HEK293 (cell line): ENCODE data around the gene MFSD1.

Source experiments
- CTCF ChIA-PET: fragments of 350-600 bp; formaldehyde crosslinking; extraction: SDS; loops from one replicate; lab custom pipeline; 2021; ENCODE audit warnings: antibody characterized with exemption; lab: Yijun Ruan, JAX
- POLR2A ChIA-PET: fragments of 300-600 bp; formaldehyde crosslinking; extraction: SDS; loops from one replicate; lab custom pipeline; 2020; ENCODE audit warnings: antibody characterized with exemption, inconsistent platforms; lab: Yijun Ruan, JAX
- H3K27ac ChIP-seq: fragments of 200-500 bp; sonication (Bioruptor generic); 2 replicates; pipeline ENCODE4 v1.5.1; 2014; ENCODE audit warnings: low read depth, low read length, control low read depth, inconsistent platforms; ENCODE audit errors: extremely low read depth
- H3K36me3 ChIP-seq, 2 experiments: fragments of 200-500 bp in 1 of 2; sonication (Bioruptor generic) in 1 of 2; 1 replicate in 1 of 2; 2 replicates in 1 of 2; pipeline ENCODE4 v1.5.1; 2014 to 2017; ENCODE audit warnings: inconsistent platforms in 2 of 2, low read length in 2 of 2; ENCODE audit not compliant: control insufficient read depth in 2 of 2, insufficient read depth in 1 of 2
- H3K4me1 ChIP-seq: fragments of 200-500 bp; sonication (Bioruptor generic); 2 replicates; pipeline ENCODE4 v1.5.1; 2014; ENCODE audit warnings: mild to moderate bottlenecking, low read length, inconsistent platforms; ENCODE audit not compliant: control insufficient read depth, insufficient read depth
- H3K4me3 ChIP-seq: 2 replicates; pipeline ENCODE4 v1.5.1; 2011; ENCODE audit warnings: low read depth, mild to moderate bottlenecking, control low read depth, low read length, moderate library complexity
- H3K9me3 ChIP-seq: fragments of 200-500 bp; sonication (Bioruptor generic); 2 replicates; pipeline ENCODE4 v1.5.1; 2014; ENCODE audit warnings: low read depth, low read length, inconsistent platforms; ENCODE audit not compliant: control insufficient read depth, insufficient read depth
- HOXA7 ChIP-seq: sonication (generic); formaldehyde crosslinking; IDR thresholded peaks from 2 replicates; pipeline ENCODE4 v1.8.1; 2022; ENCODE audit warnings: missing genetic modification reagents, borderline replicate concordance
- KLF16 ChIP-seq: fragments of 450-650 bp; formaldehyde crosslinking; IDR thresholded peaks from 2 replicates; pipeline ENCODE4 v1.5.1; 2017; ENCODE audit warnings: missing biosample characterization, missing genetic modification characterization
- OSR2 ChIP-seq: fragments of 450-650 bp; formaldehyde crosslinking; IDR thresholded peaks from 2 replicates; pipeline ENCODE4 v1.5.1; 2016; ENCODE audit warnings: missing biosample characterization, missing genetic modification characterization
- PBX3 ChIP-seq: sonication (generic); formaldehyde crosslinking; IDR thresholded peaks from 2 replicates; pipeline ENCODE4 v1.8.1; 2022; ENCODE audit warnings: mild to moderate bottlenecking, moderate library complexity, missing genetic modification reagents
- REST ChIP-seq: fragments of 450-650 bp; formaldehyde crosslinking; IDR thresholded peaks from 2 replicates; pipeline ENCODE4 v1.5.1; 2016; ENCODE audit warnings: missing biosample characterization, missing genetic modification characterization
- SCRT2 ChIP-seq: fragments of 450-650 bp; formaldehyde crosslinking; IDR thresholded peaks from 2 replicates; pipeline ENCODE4 v1.5.1; 2016; ENCODE audit warnings: missing biosample characterization, missing genetic modification characterization
- ZFP3 ChIP-seq: fragments of 450-650 bp; formaldehyde crosslinking; IDR thresholded peaks from 2 replicates; pipeline ENCODE4 v1.5.1; 2016; ENCODE audit warnings: low read depth, missing biosample characterization, missing genetic modification characterization
- ZNF10 ChIP-seq: fragments of 450-650 bp; formaldehyde crosslinking; IDR thresholded peaks from 2 replicates; pipeline ENCODE4 v1.5.1; 2017; ENCODE audit warnings: missing biosample characterization, missing genetic modification characterization
- ZNF155 ChIP-seq: fragments of 450-650 bp; formaldehyde crosslinking; IDR thresholded peaks from 2 replicates; pipeline ENCODE4 v1.5.1; 2016; ENCODE audit warnings: missing biosample characterization, missing genetic modification characterization
- ZNF2 ChIP-seq: fragments of 450-650 bp; formaldehyde crosslinking; IDR thresholded peaks from 2 replicates; pipeline ENCODE4 v1.5.1; 2016; ENCODE audit warnings: missing biosample characterization, missing genetic modification characterization
- ZNF214 ChIP-seq: fragments of 450-650 bp; formaldehyde crosslinking; IDR thresholded peaks from 2 replicates; pipeline ENCODE4 v1.5.1; 2017; ENCODE audit warnings: missing biosample characterization, mild to moderate bottlenecking, missing genetic modification characterization, borderline replicate concordance
- ZNF223 ChIP-seq: fragments of 450-650 bp; formaldehyde crosslinking; IDR thresholded peaks from 2 replicates; pipeline ENCODE4 v1.5.1; 2016; ENCODE audit warnings: missing biosample characterization, missing genetic modification characterization
- ZNF274 ChIP-seq, 2 experiments: fragments of 200-500 bp in 1 of 2; fragments of 450-650 bp in 1 of 2; sonication (Bioruptor generic) in 1 of 2; formaldehyde crosslinking in 1 of 2; IDR thresholded peaks; 2 replicates each; pipeline versions ENCODE4 v1.5.1 to v1.6.1; 2014 to 2016; ENCODE audit warnings: borderline replicate concordance in 1 of 2, inconsistent platforms in 1 of 2, low read length in 1 of 2, missing biosample characterization in 1 of 2, missing genetic modification characterization in 1 of 2
- ZNF311 ChIP-seq: fragments of 450-650 bp; formaldehyde crosslinking; IDR thresholded peaks from 2 replicates; pipeline ENCODE4 v1.5.1; 2017; ENCODE audit warnings: missing biosample characterization, missing genetic modification characterization, borderline replicate concordance
- ZNF335 ChIP-seq: fragments of 450-650 bp; formaldehyde crosslinking; conservative IDR thresholded peaks from 2 replicates; pipeline ENCODE4 v1.5.1; 2016; ENCODE audit warnings: missing biosample characterization, missing genetic modification characterization
- ZNF366 ChIP-seq: fragments of 450-650 bp; formaldehyde crosslinking; conservative IDR thresholded peaks from 2 replicates; pipeline ENCODE4 v1.5.1; 2016; ENCODE audit warnings: missing biosample characterization, missing genetic modification characterization
- ZNF37A ChIP-seq: fragments of 450-650 bp; IDR thresholded peaks from 2 replicates; pipeline ENCODE4 v1.5.1; 2018; ENCODE audit warnings: missing biosample characterization, missing genetic modification characterization
- ZNF391 ChIP-seq: fragments of 450-650 bp; formaldehyde crosslinking; IDR thresholded peaks from 2 replicates; pipeline ENCODE4 v1.5.1; 2016; ENCODE audit warnings: low read depth, missing biosample characterization, missing genetic modification characterization, borderline replicate concordance
- ZNF473 ChIP-seq: fragments of 450-650 bp; formaldehyde crosslinking; IDR thresholded peaks from 2 replicates; pipeline ENCODE4 v1.5.1; 2017; ENCODE audit warnings: missing biosample characterization, missing genetic modification characterization
- ZNF48 ChIP-seq: fragments of 450-650 bp; formaldehyde crosslinking; IDR thresholded peaks from 2 replicates; pipeline ENCODE4 v1.5.1; 2016; ENCODE audit warnings: missing biosample characterization, missing genetic modification characterization
- ZNF510 ChIP-seq: fragments of 450-650 bp; formaldehyde crosslinking; IDR thresholded peaks from 2 replicates; pipeline ENCODE4 v1.5.1; 2018; ENCODE audit warnings: mild to moderate bottlenecking, missing genetic modification characterization, missing biosample characterization; ENCODE audit not compliant: insufficient replicate concordance
- ZNF558 ChIP-seq: fragments of 450-650 bp; formaldehyde crosslinking; IDR thresholded peaks from 2 replicates; pipeline ENCODE4 v1.5.1; 2016; ENCODE audit warnings: missing biosample characterization, missing genetic modification characterization
- ZNF561 ChIP-seq: fragments of 450-650 bp; IDR thresholded peaks from 2 replicates; pipeline ENCODE4 v1.5.1; 2018; ENCODE audit warnings: missing biosample characterization, missing genetic modification characterization, borderline replicate concordance
- ZNF768 ChIP-seq: fragments of 450-650 bp; formaldehyde crosslinking; IDR thresholded peaks from 2 replicates; pipeline ENCODE4 v1.5.1; 2018; ENCODE audit warnings: missing biosample characterization, mild to moderate bottlenecking, missing genetic modification characterization
- ZNF777 ChIP-seq: fragments of 450-650 bp; formaldehyde crosslinking; IDR thresholded peaks from 2 replicates; pipeline ENCODE4 v1.5.1; 2017; ENCODE audit warnings: missing biosample characterization, missing genetic modification characterization, borderline replicate concordance
- ZSCAN23 ChIP-seq: fragments of 450-650 bp; formaldehyde crosslinking; IDR thresholded peaks from 2 replicates; pipeline ENCODE4 v1.5.1; 2016; ENCODE audit warnings: missing biosample characterization, missing genetic modification characterization
- TF ChIP-seq, protein P1 (sequence below): fragments of 450-650 bp; formaldehyde crosslinking; IDR thresholded peaks from 2 replicates; pipeline ENCODE4 v1.5.1; 2016; ENCODE audit warnings: missing biosample characterization, missing genetic modification characterization
- TF ChIP-seq, protein P2 (sequence below): IDR thresholded peaks from 2 replicates; pipeline ENCODE4 v1.6.1; 2011; ENCODE audit warnings: mild to moderate bottlenecking, low read depth, low read length, borderline replicate concordance

Gene MFSD1

GRCh38 chr3:158808697-158809096, 6.8 kb downstream of the MFSD1 start:
- peaks cover 0 to 49% of the 10 kb centered on the region in 2 experiments; a peak in 1 of 3 replicates for H3K36me3 ChIP-seq
- H3K4me3 ChIP-seq, result no peak overlapping the region
- no peaks in the 10 kb centered on the region for H3K9me3 ChIP-seq
- ChIA-PET POLR2A (no interaction called here), CTCF (interaction anchor here (0.9 to 1.2 kb wide), 2 partner anchors 10 to 17 kb away, joined by 3 to 6 read pairs; no protein-coding TSS in a partner anchor)
- H3K4me1 ChIP-seq, result no peaks in the 10 kb centered on the region
- H3K27ac ChIP-seq, result no peak overlapping the region
- TF ChIP-seq ZNF510 (tag by site-specific recombination) (no peak), PBX3 (CRISPR knock-in tag) (no peak), ZNF10 (no peak), ZFP3 (tag by site-specific recombination) (no peak), HOXA7 (CRISPR knock-in tag) (no peak), ZNF214 (tag by site-specific recombination) (no peak), ZNF155 (tag by site-specific recombination) (no peak), SCRT2 (no peak)
- TF ChIP-seq, protein P1, sequence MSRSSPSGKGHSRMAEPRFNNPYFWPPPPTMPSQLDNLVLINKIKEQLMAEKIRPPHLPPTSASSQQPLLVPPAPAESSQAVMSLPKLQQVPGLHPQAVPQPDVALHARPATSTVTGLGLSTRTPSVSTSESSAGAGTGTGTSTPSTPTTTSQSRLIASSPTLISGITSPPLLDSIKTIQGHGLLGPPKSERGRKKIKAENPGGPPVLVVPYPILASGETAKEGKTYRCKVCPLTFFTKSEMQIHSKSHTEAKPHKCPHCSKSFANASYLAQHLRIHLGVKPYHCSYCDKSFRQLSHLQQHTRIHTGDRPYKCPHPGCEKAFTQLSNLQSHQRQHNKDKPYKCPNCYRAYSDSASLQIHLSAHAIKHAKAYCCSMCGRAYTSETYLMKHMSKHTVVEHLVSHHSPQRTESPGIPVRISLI, result no peak

GRCh38 chr3:158809642-158810041, 7.8 kb downstream of the MFSD1 start:
- H3K9me3 ChIP-seq, result no peaks in the 10 kb centered on the region
- CTCF ChIA-PET, result interaction anchor here (1.2 kb wide), 1 partner anchor 18 kb away, joined by 3 read pairs; no protein-coding TSS in a partner anchor
- no peak for TF ChIP-seq ZNF768
- TF ChIP-seq ZNF558, result no peak
- TF ChIP-seq ZNF2 (tag by site-specific recombination), result no peak
- TF ChIP-seq ZNF777 (tag by site-specific recombination), result no peak
- TF ChIP-seq ZNF311 (tag by site-specific recombination), result no peak
- no peak for TF ChIP-seq ZNF391 (tag by site-specific recombination)
- TF ChIP-seq, protein P1, result no peak
- no peak for TF ChIP-seq ZNF274 (IDR thresholded peaks at IDR 0.05; ENCODE audit: low read length)
- TF ChIP-seq ZNF274 (tag by site-specific recombination; IDR thresholded peaks at IDR 0.05; ENCODE audit: borderline replicate concordance), result no peak
- TF ChIP-seq ZNF48 (tag by site-specific recombination), result no peak
- no peak for TF ChIP-seq ZNF223 (tag by site-specific recombination)
- TF ChIP-seq ZNF473, result no peak
- TF ChIP-seq ZNF561 (tag by site-specific recombination), result no peak
- no peak for TF ChIP-seq REST (tag by site-specific recombination)
- TF ChIP-seq ZSCAN23 (tag by site-specific recombination), result no peak
- TF ChIP-seq OSR2 (tag by site-specific recombination), result no peak
- TF ChIP-seq ZNF37A (tag by site-specific recombination), result no peak
- TF ChIP-seq, protein P2, sequence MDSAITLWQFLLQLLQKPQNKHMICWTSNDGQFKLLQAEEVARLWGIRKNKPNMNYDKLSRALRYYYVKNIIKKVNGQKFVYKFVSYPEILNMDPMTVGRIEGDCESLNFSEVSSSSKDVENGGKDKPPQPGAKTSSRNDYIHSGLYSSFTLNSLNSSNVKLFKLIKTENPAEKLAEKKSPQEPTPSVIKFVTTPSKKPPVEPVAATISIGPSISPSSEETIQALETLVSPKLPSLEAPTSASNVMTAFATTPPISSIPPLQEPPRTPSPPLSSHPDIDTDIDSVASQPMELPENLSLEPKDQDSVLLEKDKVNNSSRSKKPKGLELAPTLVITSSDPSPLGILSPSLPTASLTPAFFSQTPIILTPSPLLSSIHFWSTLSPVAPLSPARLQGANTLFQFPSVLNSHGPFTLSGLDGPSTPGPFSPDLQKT, result no peak
- TF ChIP-seq KLF16 (tag by site-specific recombination), result no peak
- TF ChIP-seq ZNF335 (tag by site-specific recombination), result no peak
- TF ChIP-seq ZNF366 (tag by site-specific recombination), result no peak
- POLR2A ChIA-PET, result no interaction called here
- no peaks in the 10 kb centered on the region for H3K4me1 ChIP-seq
- H3K27ac ChIP-seq, result no peak overlapping the region
- H3K4me3 ChIP-seq, result no peak overlapping the region
- peaks cover 0 to 57% of the 10 kb centered on the region in 2 experiments; a peak in 1 of 3 replicates for H3K36me3 ChIP-seq
